Retinal pigment epithelial cell (primary cell): ENCODE measurements around the gene GJB3.
"Not testable (repeated sequence)": the region's sequence is repeated elsewhere in the genome, so short reads cannot be mapped to it uniquely, and the experiment has no call there.

Experiments
- DNase-seq: peaks from one replicate; pipeline ENCODE4 v3.0.0-alpha.2; 2010; ENCODE audit warnings: low read depth
- H3K4me3 ChIP-seq: 2 replicates; pipeline ENCODE4 v1.5.1; 2011; ENCODE audit warnings: mild to moderate bottlenecking, low read length, control low read depth, moderate library complexity
- CTCF ChIP-seq: conservative IDR thresholded peaks from 2 replicates; pipeline ENCODE4 v1.5.1; 2011; ENCODE audit warnings: low read depth, low read length, control low read depth, inconsistent platforms

Gene GJB3

GRCh38 chr1:34781071-34781843 is at the start of gene GJB3:
GJB3 (plus strand) TSS chr1:34781214; CDS start chr1:34784763, 3,549 bp downstream.
- peak within 1 kb of the TSS; percentile 22 for H3K4me3 ChIP-seq
- DNase-seq = no peak
- no peak for TF ChIP-seq CTCF

- not testable (repeated sequence) for DNase-seq, H3K4me3 ChIP-seq
These were observed 48.2 kb upstream of the GJB3 start for GRCh38 chr1:34732831-34733230.

GRCh38 chr1:34736692-34737091 is 44.3 kb upstream of the GJB3 start:
- DNase-seq = no peak
- no peak for TF ChIP-seq CTCF

GRCh38 chr1:34737236-34737635 is 43.8 kb upstream of the GJB3 start:
- not testable (repeated sequence) for H3K4me3 ChIP-seq, DNase-seq

More at GRCh38 chr1:34736692-34737091, 44.3 kb upstream of the GJB3 start:
- no peak overlapping the region for H3K4me3 ChIP-seq

GRCh38 chr1:34739613-34740012 is 41.4 kb upstream of the GJB3 start:
- no peak for DNase-seq
- H3K4me3 ChIP-seq = no peak overlapping the region
- TF ChIP-seq CTCF = no peak

- no peak for TF ChIP-seq CTCF
- H3K4me3 ChIP-seq = no peak overlapping the region
- DNase-seq = no peak
These were observed 40.7 kb upstream of the GJB3 start for GRCh38 chr1:34740161-34740868.

GRCh38 chr1:34742667-34743270 is 38.2 kb upstream of the GJB3 start:
- DNase-seq = peak; percentile 13
- TF ChIP-seq CTCF = peak; percentile 96
- no peak overlapping the region for H3K4me3 ChIP-seq

GRCh38 chr1:34743775-34744174 is 37.2 kb upstream of the GJB3 start:
- TF ChIP-seq CTCF = no peak
- no peak overlapping the region for H3K4me3 ChIP-seq
- no peak for DNase-seq
